NCI-H69 (cell line): ENCODE data around the gene NELFB.
"Not testable (repeated sequence)": the region's sequence is repeated elsewhere in the genome, so short reads cannot be mapped to it uniquely, and the experiment has no call there.

Source experiments
- DNase-seq: peaks from one replicate; lab custom pipeline; 2025; lab: John Stamatoyannopoulos, UW

Gene NELFB

DNA sequence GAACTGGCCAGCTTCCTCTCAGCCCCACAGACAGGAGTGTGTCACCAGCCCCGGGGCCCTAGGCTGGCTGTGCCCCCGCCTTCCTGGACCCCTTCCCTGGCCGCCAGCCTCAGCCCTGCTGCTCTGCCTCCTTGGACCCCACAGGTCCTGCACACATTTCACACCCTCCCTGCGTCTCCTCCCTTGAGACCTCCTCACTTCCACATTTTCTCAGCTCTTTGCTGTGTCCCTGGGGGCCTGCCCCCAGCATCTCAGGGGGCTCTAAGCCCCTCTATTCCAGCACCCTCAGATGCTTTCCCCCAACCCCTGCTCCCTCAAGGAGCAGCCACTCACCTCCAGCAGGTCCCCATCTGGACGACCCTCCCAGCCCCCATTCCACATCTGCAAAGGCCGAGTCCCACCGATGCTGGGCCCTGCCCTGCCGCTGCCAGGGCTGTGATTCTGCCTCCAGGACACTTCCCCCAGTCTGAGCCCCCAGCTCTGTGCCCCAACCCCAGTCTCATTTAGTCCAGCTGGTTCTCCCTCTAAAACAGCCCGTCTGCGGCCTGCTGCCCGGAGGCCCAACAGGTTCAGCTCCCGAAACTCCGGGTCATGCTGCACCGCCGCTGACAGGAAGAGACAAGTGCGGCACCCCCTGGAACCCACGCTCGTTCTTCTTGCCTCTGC, 20.2 kb upstream of the NELFB start:
- no peak for DNase-seq

GRCh38 chr9:137235424-137236237, 19.5 kb upstream of the NELFB start:
- DNase-seq = no peak

DNA sequence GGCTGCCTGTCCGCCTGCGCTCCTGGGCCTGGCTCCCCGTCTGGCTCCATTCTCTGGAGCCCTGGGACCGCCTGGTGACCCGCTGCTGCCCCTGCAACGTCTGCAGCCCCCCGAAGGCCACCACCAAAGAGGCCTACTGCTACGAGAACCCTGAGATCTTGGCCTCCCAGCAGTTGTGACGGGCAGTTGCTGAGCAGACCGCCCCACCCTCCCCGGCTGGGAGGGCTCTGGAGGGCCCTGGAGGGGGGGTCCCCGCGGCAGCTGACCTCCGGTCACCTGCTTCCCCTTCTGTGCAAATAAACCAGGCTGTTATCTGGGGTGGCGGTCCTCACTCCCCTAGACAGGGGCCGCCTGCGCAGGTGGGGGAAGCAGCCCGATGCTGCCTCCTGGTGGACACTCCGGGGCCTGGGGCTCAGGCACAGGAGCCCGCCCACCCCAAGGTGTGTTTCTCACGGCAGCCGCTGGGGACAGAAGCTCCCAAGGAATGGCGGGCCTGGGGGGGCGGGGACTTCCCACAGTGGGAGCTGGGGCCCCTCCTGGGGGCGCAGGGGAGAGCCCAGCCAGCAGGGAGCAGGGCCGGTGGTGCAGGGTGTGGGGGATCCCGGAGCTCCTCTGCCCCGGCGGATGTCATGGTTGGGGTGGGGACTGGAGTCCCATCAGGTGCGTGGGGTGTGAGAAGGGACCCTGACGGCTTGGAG, 18.7 kb upstream of the NELFB start:
- peak; percentile 93 for DNase-seq

DNA sequence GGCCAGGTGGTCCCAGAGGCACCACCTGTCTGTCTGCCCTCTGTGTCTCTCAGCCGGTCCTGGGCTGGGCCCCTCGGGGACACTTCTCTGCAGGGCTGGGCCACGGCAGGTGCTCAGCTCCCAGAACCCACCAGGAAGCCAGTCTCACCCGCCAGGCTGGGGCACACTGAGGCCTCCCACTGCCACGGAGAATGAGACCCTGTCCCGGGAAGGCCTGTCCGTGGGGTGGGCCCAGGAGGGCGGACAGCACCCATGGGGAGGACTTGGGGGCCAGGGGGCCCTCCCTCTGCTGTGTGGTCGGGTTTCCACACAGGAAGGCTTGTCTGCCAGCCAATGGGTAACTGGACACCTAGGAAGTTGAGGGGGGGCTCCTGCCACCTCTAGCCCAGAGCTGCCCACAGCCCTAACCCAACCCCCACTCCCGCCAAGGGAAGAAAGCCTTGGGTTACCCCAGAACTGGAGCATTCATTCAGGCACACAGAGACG, 18.1 kb upstream of the NELFB start:
- DNase-seq = peak; percentile 48

GRCh38 chr9:137237759-137238726, 17.1 kb upstream of the NELFB start:
- peak; percentile 85 for DNase-seq

DNA sequence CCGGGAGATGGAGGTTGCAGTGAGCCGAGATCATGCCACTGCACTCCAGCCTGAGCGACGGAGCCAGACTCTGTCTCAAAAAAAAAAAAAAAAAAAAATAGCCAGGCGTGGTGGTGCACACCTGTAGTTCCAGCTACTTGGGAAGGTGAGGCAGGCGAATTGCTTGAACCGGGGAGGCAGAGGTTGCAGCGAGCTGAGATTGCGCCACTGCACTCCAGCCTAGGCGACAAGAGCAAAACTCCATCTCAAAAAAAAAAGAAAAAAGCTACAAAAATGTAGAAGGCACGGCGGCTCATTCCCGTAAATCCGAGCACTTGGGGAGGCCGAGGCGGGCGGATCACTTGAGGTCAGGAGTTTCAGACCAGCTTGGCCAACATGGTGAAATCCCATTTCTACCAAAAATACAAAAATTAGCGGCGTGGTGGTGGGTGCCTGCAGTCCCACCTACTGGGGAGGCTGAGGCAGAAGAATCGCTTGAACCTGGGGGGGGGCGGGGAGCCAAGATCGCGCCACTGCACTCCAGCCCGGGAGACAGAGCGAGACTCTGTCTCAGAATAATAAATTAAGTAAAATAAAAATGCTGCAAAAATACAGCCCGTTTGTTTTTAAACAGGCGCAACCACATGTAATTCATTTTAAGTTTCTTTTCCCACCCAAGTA, 15.5 kb upstream of the NELFB start:
- DNase-seq = not testable (repeated sequence)

- peak; percentile 92 for DNase-seq
Measured at GRCh38 chr9:137240318-137240840, 14.7 kb upstream of the NELFB start.

- DNase-seq = peak; percentile 100
Measured at GRCh38 chr9:137240841-137241489, 14.2 kb upstream of the NELFB start, which contains the start of gene TUBB4B. Gene TUBB4B (plus strand): TSS chr9:137241287. CDS start chr9:137241361, 74 bp downstream.

DNA sequence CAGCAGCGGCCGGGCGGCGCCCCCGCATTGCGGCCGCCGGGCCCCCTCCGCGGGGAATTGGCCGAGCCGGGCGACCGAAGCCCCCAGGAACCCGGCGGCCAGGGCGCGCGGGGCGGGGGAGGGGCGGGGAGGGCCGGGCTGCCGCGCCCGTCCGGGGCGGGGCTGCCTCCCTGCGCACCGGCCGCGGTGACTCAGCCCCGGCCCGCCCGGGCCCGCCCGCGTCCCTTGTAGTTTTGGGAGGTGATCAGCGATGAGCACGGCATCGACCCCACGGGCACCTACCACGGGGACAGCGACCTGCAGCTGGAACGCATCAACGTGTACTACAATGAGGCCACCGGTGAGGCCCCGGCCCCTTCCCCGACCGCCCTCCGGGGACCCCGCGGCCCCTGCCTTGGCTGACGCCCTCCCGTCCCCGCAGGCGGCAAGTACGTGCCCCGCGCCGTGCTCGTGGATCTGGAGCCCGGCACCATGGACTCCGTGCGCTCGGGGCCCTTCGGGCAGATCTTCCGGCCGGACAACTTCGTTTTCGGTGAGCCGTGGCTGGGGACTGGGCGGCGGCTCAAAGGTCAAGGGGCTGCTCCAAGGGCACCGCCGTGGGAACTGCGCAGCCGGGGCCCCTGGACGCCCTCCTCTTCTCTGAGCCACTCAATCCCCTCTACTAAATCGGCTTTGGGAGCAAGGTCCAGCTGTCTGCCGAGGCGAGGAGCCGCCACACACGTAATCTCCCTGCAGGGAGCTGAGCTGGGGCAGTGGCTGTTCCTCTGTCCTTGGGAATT, 13.4 kb upstream of the NELFB start:
- peak; percentile 66 for DNase-seq

DNA sequence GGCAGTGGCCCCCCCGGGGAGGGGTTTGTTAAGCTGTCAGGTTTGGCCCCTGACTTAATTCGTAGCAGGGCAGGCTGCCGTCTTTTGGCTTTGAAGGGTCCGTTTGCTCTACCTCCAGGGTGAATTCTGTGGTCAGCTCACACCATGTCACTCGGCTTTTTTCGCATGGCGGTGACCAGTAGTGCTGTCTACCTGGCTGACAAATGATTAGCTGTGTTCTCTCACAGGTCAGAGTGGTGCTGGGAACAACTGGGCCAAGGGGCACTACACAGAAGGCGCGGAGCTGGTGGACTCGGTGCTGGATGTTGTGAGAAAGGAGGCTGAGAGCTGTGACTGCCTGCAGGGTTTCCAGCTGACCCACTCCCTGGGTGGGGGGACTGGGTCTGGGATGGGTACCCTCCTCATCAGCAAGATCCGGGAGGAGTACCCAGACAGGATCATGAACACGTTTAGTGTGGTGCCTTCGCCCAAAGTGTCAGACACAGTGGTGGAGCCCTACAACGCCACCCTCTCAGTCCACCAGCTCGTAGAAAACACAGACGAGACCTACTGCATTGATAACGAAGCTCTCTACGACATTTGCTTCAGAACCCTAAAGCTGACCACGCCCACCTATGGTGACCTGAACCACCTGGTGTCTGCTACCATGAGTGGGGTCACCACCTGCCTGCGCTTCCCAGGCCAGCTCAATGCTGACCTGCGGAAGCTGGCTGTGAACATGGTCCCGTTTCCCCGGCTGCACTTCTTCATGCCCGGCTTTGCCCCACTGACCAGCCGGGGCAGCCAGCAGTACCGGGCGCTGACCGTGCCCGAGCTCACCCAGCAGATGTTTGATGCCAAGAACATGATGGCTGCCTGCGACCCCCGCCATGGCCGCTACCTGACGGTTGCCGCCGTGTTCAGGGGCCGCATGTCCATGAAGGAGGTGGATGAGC, 12.6 kb upstream of the NELFB start:
- no peak for DNase-seq

GRCh38 chr9:137243266-137243625, 11.9 kb upstream of the NELFB start:
- not testable (repeated sequence) for DNase-seq

GRCh38 chr9:137243626-137244485, 11.3 kb upstream of the NELFB start:
- peak; percentile 85 for DNase-seq

DNA sequence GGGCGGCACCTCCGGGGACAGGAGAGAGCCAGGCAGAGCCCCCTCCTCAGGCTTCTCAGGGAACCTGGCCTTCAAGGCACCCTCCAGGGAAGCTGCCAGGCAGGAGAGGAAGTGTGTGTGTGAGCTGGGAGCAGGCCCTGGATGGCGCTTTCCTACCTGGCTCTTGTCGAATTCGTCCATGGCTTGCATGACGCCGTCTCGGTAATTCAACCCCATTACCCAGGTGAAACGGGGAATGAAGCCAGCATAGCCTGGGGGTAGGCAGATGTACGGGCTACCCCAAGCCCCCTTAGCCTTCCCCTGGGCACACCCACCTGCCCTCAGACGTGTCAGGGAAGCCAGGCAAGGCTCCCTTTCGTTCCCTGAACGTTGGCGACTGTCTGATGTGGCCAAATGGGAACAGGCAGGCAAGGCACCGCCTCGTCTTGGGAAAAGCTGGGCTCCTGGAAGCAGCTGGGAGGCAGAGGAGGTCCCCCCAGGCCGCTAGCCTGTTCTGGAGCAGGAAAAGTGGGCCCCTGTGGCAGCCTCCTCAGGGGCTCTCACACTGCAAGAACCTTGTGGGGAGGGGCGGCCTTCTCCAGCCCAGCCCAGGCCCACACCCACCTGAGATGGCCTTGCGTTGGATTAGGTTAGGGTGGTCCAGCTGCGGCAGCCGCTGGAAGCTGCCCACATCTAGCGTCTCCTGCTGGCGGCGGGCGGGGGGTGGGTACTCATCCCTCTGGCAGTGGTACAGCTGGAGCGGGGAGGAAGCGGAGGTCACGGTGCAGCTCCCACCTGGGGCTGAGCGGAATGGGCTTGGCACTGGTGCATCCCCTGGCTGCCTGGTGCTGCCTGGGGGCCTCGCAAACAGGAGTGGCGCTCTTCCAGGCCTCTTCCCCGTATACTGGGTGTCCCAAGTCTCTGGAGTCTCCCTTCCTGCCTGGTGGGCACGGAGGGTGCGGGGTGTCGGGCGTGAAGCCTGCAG, 10.4 kb upstream of the NELFB start:
- peak; percentile 90 for DNase-seq

- DNase-seq = peak; percentile 82
Measured at GRCh38 chr9:137245450-137246421, 9.4 kb upstream of the NELFB start.
